Astrocyte of the spinal cord (primary cell): ENCODE results near the gene HOTAIR.

ENCODE experiments used
- DNase-seq: peaks from one replicate; pipeline ENCODE4 v3.0.0; 2011; ENCODE audit warnings: low read depth, low spot score
- H3K4me3 ChIP-seq: 2 replicates; pipeline ENCODE4 v1.5.1; 2011; ENCODE audit warnings: low read depth, mild to moderate bottlenecking, low read length, moderate library complexity
- in situ Hi-C: cut with HindIII; loops from 2 replicates; pipeline ENCODE4 v1.10.0; 2017; ENCODE audit warnings: low sequenced_read_pairs
- TF ChIP-seq, protein P1 (sequence below): IDR thresholded peaks from 2 replicates; pipeline ENCODE4 v1.5.1; 2012; ENCODE audit warnings: low read depth, mild to moderate bottlenecking, low read length, inconsistent platforms

The HOTAIR gene

DNA sequence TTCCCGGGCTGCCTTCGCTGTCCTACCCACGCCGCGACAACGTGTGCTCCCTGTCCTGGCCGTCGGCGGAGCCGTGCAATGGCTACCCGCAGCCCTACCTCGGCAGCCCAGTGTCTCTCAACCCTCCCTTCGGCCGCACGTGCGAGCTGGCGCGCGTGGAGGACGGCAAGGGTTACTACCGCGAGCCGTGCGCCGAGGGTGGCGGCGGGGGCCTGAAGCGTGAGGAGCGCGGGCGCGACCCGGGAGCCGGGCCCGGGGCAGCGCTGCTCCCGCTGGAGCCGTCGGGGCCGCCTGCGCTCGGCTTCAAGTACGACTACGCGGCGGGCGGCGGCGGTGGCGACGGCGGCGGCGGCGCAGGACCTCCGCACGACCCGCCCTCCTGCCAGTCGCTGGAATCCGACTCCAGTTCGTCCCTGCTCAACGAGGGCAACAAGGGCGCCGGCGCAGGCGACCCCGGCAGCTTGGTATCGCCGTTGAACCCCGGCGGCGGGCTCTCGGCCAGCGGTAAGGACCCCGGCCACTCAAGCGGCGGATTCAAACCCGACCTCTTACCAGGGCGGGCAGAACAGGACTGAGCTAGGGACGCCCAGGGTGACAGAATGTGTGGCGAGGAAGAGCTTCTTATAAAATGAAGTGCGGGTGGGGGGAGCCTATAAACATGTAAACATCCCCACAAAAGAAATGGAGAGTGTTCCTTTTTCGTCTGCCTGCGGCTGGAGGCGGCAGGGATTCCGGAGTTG, 19.5 kb downstream of the HOTAIR start:
- DNase-seq, result no peak
- in situ Hi-C loops, result no loop called here
- H3K4me3 ChIP-seq, result no peak overlapping the region
- TF ChIP-seq, protein P1, sequence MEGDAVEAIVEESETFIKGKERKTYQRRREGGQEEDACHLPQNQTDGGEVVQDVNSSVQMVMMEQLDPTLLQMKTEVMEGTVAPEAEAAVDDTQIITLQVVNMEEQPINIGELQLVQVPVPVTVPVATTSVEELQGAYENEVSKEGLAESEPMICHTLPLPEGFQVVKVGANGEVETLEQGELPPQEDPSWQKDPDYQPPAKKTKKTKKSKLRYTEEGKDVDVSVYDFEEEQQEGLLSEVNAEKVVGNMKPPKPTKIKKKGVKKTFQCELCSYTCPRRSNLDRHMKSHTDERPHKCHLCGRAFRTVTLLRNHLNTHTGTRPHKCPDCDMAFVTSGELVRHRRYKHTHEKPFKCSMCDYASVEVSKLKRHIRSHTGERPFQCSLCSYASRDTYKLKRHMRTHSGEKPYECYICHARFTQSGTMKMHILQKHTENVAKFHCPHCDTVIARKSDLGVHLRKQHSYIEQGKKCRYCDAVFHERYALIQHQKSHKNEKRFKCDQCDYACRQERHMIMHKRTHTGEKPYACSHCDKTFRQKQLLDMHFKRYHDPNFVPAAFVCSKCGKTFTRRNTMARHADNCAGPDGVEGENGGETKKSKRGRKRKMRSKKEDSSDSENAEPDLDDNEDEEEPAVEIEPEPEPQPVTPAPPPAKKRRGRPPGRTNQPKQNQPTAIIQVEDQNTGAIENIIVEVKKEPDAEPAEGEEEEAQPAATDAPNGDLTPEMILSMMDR, result no peak

DNA sequence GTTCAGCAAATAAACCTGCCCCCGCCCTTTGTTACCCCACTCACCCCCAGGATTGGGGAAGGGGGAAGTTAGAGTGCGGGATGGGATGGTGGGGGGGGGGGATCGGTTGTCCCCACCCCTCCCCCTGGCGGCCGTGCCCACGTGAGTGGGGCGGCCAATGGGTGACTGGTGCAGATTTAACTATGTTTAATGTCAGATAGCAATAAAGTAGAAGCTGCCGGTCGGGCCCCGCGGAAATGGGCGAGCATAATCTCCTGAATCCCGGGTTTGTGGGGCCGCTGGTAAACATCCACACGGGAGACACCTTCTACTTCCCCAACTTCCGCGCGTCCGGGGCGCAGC, 20.1 kb downstream of the HOTAIR start, which contains the start of gene HOXC12:
HOXC12 (plus strand) TSS at position 210 of the 342 bp plus-strand sequence; CDS start at position 237, 27 bp downstream.
- no peak within 1 kb of the TSS for H3K4me3 ChIP-seq
- no peak for DNase-seq
- in situ Hi-C loops, result no loop called here
- TF ChIP-seq, protein P1, result no peak

- no peak for DNase-seq
- no peak overlapping the region for H3K4me3 ChIP-seq
- in situ Hi-C loops, result no loop called here
- TF ChIP-seq, protein P1, result no peak
Measured at GRCh38 chr12:53953831-53954693, 20.7 kb downstream of the HOTAIR start.

DNA sequence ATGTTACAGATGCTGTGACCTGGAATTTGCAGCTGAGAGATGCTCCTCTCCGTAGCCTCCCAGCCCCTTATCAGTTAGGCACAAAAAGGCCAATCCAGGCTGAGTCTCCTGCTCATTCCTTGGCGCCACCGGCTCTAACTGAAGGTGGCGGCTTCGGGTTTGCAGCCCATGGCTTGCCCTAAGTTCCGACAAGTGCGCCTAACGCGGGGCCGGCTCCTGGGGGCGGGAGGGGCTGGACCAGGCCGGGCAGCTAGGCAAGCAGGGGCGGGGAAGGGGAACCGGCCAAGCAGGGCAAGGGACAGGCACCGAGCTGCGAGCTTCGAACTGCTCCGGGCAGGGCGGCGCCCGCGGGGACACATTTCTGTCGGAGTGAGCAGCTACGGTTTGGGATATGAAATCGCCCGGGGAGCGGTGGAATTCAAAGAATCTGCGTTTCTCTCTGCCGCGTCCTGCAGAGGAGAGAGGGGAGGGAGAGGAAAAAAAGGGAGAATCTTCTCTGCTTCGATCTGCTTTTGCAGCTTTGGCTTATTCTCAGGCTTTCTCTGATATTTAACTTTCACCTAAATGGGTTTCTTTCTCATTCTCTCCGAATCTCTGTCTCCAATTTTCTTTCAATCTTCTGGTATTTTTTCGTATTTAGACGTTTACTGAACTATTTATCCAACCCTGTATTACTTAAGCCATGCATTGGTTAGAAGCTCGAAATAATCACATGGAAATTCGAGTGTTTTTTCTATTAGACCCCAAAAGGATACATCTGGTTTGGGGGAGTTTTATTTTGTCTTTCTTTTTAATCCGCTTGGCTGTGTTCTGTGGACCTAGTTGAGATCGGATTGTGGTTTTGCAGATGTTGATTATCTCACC, 21.7 kb downstream of the HOTAIR start:
- H3K4me3 ChIP-seq, result no peak overlapping the region
- TF ChIP-seq, protein P1, result no peak
- no peak for DNase-seq

DNA sequence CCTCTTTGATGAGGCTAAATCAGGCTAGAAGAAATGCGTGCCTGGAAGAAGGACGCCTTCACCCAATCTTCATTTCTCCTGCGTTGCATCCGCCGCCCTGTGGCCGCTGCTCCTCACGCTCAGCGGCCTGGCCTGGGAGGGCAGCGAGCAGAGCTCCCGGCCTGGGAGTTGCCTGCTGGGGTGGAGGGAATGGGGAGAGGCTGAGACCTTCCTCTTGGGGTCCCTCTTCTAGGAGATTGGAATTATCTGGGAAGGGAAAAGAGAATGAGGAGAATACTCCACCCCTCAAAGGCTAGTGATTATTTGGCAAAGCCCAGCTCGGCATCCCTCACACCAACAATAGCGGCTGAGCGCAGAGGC, 22.4 kb downstream of the HOTAIR start:
- H3K4me3 ChIP-seq, result no peak overlapping the region
- TF ChIP-seq, protein P1, result peak; percentile 23
- no peak for DNase-seq
- in situ Hi-C loops, result no loop called here

More for the DNA sequence above, 21.7 kb downstream of the HOTAIR start:
- in situ Hi-C loops, result no loop called here
